Right lobe of liver (tissue), 4 donors: Measurements from ENCODE around the gene USP48.

Source experiments
- CTCF ChIP-seq, 4 donors: fragments of 200-600 bp in 3 of 4; fragments of 450-650 bp in 1 of 4; IDR thresholded peaks; one replicate each; pipeline versions ENCODE4 v1.5.1 to v1.8.0; 2016 to 2022; ENCODE audit warnings: antibody characterized with exemption in 4 of 4, mild to moderate bottlenecking in 2 of 4
- POLR2A ChIP-seq: fragments of 450-650 bp; IDR thresholded peaks from one replicate; pipeline ENCODE4 v1.6.1; 2017; ENCODE audit warnings: antibody characterized with exemption, mild to moderate bottlenecking
- donor health status: DM: no; HTN: no; CAD: no.
- donor health status: DM: no; HTN: no; CAD: no.
- donor health status: DM: no; HTN: yes; CAD: no.

- TF ChIP-seq CTCF (IDR thresholded peaks at IDR 0.05) = no peak
- no peak for TF ChIP-seq POLR2A
Measured at GRCh38 chr1:21750841-21751240, 32.1 kb downstream of the USP48 start.
